PC-3 (cell line): Measurements from ENCODE around the gene NUP210L.

Source experiments
- CTCF ChIP-seq: fragments of 300-600 bp; sonication (generic); conservative IDR thresholded peaks from 2 replicates; pipeline ENCODE4 v1.5.1; 2017; ENCODE audit warnings: antibody characterized with exemption, low read depth, mild to moderate bottlenecking, low read length
- EZH2 ChIP-seq: fragments of 300-600 bp; sonication (generic); IDR thresholded peaks from one replicate; pipeline ENCODE4 v1.6.1; 2017; ENCODE audit warnings: antibody characterized with exemption, mild to moderate bottlenecking, low read length; ENCODE audit not compliant: unreplicated experiment

GRCh38 chr1:154198756-154199562, 44.1 kb upstream of the NUP210L start:
- TF ChIP-seq CTCF (peak; percentile 84), EZH2 (no peak)
